GM21360 (cell line): ENCODE results near the gene NINL.
"Not testable (repeated sequence)": the region's sequence is repeated elsewhere in the genome, so short reads cannot be mapped to it uniquely, and the experiment has no call there.

Experiments
- ATAC-seq: cut with Tn5 transposase; IDR thresholded peaks from one replicate; pipeline ENCODE4 v1.9.1; 2021; ENCODE audit warnings: mild to moderate bottlenecking, moderate library complexity; ENCODE audit not compliant: unreplicated experiment

NINL gene

DNA sequence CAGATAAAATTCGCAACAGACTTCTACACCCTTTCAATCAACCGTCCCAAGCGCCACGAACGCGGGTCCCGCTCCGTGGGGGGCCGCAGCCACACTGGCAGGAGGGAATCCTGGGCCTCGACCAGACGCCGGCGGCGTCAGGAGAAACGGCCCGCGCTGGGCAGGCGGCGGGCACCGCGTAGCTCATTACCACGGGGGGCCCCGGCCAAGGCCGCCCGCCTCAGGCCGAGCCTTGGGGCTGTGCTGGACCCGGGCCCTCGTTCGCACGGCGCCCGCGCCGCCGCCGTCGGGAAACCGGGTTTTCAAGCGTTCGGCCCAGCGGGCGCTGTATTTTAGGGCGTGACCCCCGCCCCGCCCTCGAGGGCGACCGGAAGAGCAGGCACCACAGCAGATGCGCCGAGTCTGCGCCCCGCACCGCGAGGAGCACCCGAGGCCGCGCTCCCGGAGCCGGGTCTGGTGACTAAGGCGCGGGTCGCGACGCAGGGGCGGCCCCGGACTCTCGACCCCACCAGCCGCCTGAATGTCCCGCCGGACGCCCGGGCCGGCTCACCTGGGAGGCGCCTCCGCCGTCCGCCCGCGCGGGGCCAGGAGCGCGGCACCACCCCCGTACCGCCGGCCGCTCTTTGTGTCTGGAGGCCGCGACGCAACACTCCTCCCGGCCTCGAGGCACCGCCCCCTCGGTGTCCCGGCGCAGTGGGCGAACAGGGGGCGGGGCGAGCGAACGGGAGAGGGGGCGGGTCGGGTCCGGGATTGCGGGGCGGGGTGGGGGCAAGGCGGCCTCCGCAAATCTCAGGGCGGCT is at the start of gene NINL:
NINL (minus strand) TSS at position 627 of the 800 bp plus-strand sequence. CDS start 58,944 bp downstream, outside the sequence.
- ATAC-seq = no peak

- no peak for ATAC-seq
Observed at GRCh38 chr20:25632940-25633790, 47.8 kb upstream of the NINL start.

DNA sequence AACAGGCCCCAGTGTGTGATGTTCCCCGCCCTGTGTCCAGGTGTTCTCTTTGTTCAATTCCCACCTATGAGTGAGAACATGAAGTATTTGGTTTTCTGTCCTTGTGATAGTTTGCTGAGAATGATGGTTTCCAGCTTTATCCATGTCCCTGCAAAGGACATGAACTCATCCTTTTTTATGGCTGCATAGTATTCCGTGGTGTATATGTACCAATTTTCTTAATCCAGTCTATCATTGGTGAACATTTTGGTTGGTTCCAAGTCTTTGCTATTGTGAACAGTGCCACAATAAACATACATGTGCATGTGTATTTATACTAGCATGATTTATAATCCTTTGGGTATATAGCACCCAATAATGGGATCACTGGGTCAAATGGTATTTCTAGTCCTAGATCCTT is 45.3 kb upstream of the NINL start:
- ATAC-seq = not testable (repeated sequence)

DNA sequence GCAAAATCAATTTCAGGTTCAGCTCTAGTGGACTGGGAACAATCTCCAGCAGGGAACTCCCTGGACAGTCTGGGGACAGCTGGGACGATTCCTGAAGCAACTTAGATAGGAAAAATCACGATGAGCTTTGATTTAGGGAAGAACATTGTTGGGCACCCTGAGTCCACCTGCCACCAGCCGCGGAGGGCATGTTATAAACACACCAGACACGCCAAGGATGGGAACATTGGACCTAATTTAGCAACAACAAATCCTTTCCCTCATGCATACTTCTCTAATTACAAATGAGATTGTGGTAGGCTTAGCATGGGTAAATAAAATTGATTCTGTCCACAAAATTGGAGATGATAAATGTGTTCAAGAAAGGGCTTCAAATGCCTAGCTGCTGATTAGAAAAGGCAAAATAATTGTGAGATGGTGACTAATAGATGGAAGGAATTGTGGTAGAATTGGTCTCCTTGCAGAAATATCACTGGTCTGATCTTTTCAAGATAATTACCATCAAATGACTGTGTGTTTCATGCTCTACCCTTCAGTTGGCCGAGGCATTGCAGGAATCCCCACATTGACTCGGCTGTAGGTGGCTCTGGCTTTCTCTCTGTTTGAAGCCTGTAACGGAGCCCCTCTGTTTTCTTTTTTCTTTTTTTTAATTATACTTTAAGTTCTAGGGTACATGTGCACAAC is 44.6 kb upstream of the NINL start:
- ATAC-seq = no peak

DNA sequence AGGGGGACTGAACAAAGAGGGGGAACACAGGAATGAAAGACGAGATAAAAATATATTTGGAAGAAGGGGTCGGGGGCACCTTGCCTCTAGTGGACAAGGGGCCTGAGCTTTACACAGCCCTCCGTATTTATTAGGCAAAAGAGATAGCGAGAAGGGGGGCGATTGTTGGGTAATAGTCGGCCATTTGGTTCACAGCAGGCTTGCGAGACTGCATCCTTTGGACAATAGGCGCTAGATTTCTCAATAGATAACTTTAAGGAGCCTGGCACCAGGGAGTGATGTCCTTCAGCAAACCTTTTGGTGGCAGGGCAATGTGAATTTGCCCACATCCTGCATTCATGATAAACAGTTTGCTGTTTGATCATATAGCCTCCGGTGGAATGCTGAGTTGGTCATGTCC is 41.4 kb upstream of the NINL start:
- ATAC-seq = no peak

- no peak for ATAC-seq
Observed at GRCh38 chr20:25624500-25624939, 39.2 kb upstream of the NINL start.

DNA sequence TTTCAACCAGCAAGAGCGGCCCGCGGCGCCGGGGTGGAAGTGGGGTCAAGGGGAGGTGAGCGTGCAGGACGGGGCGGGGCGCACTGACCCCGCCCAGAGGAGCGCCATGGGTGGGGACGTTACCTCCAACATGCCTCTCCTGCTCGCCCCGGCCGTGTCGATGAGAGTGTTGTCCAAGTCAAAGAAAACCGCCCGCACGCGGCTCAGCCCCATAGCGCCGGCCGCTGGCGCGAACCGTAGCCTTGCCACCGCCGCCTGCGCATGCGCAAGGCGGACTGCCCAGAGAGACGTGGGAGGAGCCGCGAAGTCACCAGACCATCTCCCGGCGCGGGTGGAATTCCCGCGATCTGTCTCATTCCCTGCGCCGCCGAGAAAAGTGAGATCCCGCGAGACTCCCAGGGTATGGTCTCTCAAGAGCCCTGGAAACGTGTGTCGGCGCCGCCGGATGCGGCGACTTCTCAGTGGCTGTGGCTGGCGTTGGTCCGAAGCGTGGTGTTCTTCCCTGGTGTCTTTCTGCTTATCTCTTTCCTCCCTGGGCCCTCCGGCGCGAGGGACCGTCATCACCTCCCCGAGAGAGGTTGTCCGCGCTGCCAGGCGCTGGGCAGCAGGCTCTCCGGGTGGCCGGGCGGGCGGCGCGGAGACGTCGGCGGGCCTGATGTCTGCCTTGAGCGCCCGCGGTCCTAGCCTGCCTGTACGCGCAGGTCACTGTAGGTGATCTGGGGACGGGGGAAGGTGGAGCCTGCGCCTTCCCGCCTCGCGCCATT is 38.6 kb upstream of the NINL start, which contains the start of gene NANP:
NANP (minus strand) TSS at position 279 of the 764 bp plus-strand sequence; CDS start at position 213, 66 bp downstream.
- ATAC-seq = peak; percentile 83

DNA sequence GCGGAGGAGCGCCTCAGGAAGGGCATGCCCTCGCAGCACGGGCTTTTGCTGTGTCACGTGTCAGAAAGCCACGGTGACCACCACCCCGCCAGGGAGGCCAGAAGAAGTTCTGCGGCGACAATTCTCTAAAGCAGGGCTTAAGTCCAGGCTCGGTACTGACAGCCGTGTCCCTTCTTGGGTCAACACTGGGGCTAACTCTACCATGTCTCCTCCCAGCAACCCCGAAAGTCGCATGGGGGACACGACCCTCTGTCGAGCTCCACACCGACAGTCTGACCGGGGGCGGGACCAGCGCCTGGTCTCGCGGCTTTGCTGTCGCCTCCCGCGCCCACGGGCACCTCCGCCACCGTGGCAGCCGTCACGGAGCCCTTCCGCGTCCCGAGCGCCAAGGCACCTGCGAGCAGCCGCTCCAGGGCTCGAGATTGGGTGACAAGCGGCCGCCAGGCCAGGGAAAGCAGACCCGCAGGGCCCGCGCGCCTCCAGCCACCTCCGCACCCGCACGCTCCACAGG is 37.9 kb upstream of the NINL start:
- peak; percentile 17 for ATAC-seq

- ATAC-seq = no peak
Observed at GRCh38 chr20:25622450-25623224, 37.3 kb upstream of the NINL start.

- no peak for ATAC-seq
Observed at GRCh38 chr20:25622049-25622448, 36.7 kb upstream of the NINL start.

DNA sequence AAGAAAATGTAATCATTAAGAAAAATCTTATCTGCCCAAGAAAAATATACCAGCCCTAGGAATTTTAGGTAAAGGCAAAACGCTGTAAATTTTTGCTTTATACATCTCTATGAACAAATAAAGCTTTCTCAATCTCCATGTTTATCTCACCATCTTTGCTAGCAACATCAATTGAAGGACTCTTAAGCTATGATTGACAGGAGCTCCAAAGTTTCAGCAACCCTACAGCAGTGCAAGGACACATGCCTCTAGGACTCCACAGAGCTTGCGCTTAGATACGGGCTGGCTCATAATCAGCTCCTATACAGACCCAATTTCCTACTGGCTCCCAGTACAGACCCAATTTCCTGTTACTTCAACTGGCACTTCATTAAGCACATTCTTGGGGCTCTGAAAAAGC is 34.2 kb upstream of the NINL start:
- no peak for ATAC-seq

- ATAC-seq = no peak
Observed at GRCh38 chr20:25608774-25609173, 23.4 kb upstream of the NINL start.

- ATAC-seq = no peak
Observed at GRCh38 chr20:25606094-25606695, 20.9 kb upstream of the NINL start.

DNA sequence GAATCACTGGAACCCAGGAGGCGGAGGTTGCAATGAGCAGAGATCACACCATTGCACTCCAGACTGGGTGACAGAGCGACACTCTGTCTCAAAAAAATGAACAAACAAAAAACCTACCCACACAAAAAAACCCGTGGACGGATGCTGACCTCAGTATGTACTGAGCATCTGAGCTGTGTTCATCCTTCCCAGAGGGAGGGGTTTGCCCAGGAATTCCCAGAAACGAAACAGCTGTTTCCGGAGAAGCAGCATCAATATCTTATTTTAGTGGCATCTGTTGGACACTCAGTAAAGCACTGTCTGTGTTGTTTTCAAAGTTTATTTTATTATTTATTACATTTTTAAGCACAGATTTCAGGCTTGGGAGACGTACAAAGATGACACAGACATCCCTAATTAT is 19.8 kb upstream of the NINL start:
- no peak for ATAC-seq

GRCh38 chr20:25604611-25605010 is 19.3 kb upstream of the NINL start:
- ATAC-seq = no peak

DNA sequence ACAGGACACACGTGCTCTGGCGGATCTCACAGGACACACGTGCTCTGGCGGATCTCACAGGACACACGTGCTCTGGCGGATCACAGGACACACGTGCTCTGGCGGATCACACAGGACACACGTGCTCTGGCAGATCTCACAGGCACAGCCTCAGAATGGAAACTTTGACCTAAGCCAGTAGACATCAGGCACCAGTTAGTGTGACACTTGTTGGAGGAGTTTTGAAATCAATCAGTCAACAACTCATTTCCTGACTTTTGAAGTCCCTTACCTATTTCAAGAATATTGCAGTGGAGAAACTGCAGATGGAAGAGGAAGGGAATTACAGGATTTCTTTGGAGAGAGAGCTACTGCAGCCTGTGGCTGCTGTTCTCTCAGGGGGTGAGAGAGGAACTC is 17.6 kb upstream of the NINL start:
- ATAC-seq = not testable (repeated sequence)

GRCh38 chr20:25602191-25602913 is 17.0 kb upstream of the NINL start:
- ATAC-seq = not testable (repeated sequence)

DNA sequence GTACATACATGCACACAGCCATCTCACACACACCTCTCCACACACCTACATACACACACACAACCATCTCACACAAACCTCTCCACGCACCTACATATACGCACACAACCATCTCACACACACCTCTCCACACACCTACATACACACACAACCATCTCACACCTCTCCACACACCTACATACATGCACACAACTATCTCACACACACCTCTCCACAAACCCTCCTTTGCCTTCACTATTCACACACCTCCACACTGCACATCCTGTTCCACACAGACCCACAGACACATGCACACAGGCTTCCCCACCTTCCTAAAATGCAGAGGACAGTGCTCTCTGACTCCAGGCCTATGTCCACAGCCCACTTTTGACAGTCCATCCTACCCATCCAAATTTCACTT is 16.3 kb upstream of the NINL start:
- ATAC-seq = no peak
